GM12878 (cell line): ENCODE data around the gene SBNO1. TPM values are rescaled to one million over a fixed set of nuclear protein-coding genes. Genes with fewer than 3 reads are reported as not detected.

ENCODE experiments used
- ATAC-seq: fragments of 200-7000 bp; cut with Tn5 transposase; 3 replicates; pipeline ENCODE4 v1.9.1; 2020; ENCODE audit warnings: mild to moderate bottlenecking, moderate library complexity
- BruUV-seq: library from RNA; stranded (reverse); fragments of 400-500 nt; replicated peaks from 2 replicates; lab custom pipeline; 2021; lab: Mats Ljungman, UMichigan
- CTCF ChIA-PET: fragments of 300-600 bp; sonication (Branson Sonifier 250); formaldehyde crosslinking; extraction: SDS; loops from one replicate; lab custom pipeline; 2021; ENCODE audit warnings: inconsistent platforms; lab: Yijun Ruan, JAX
- POLR2A ChIA-PET: fragments of 350-600 bp; formaldehyde crosslinking; extraction: SDS; loops from one replicate; lab custom pipeline; 2021; ENCODE audit warnings: inconsistent platforms; lab: Charles Lee
- RAD21 ChIA-PET: fragments of 300-600 bp; sonication (Branson Sonifier 250); formaldehyde crosslinking; loops from one replicate; lab custom pipeline; 2023; ENCODE audit warnings: antibody characterized with exemption; ENCODE audit not compliant: unreplicated experiment; lab: Charles Lee
- SMC1A ChIA-PET: fragments of 300-600 bp; sonication (Branson Sonifier 250); formaldehyde crosslinking; loops from one replicate; lab custom pipeline; 2023; ENCODE audit not compliant: unreplicated experiment, uncharacterized antibody; lab: Charles Lee
- DNase-seq: peaks from one replicate; pipeline ENCODE4 v3.0.0-alpha.2; 2011; ENCODE audit warnings: low read depth, low spot score
- FAIRE-seq: peaks from 3 replicates; lab custom pipeline; 2011; peaks lifted over from hg19 to GRCh38; lab: Jason Lieb, UNC
- H2AFZ ChIP-seq: 2 replicates; pipeline ENCODE4 v1.6.0; 2011; ENCODE audit warnings: low read depth, low read length, control low read depth; ENCODE audit not compliant: control insufficient read depth
- H3K27ac ChIP-seq: 2 replicates; pipeline ENCODE4 v1.5.1; 2011; ENCODE audit warnings: control low read depth; ENCODE audit not compliant: control insufficient read depth, insufficient read depth
- H3K27me3 ChIP-seq, 2 experiments: replicated peaks in 1 of 2; 2 replicates each; pipeline versions ENCODE4 v1.6.0 to v1.6.1; 2011; ENCODE audit warnings: low read length in 1 of 2; ENCODE audit not compliant: control insufficient read depth in 2 of 2, insufficient read depth in 2 of 2
- H3K36me3 ChIP-seq, 2 experiments: 2 replicates each; pipeline ENCODE4 v1.5.1; 2011; ENCODE audit warnings: low read length in 1 of 2; ENCODE audit not compliant: control insufficient read depth in 2 of 2, insufficient read depth in 2 of 2
- H3K4me1 ChIP-seq: 2 replicates; pipeline ENCODE4 v1.6.1; 2011; ENCODE audit warnings: mild to moderate bottlenecking, low read length, moderate library complexity, mixed read lengths; ENCODE audit not compliant: control insufficient read depth, insufficient read depth
- H3K4me2 ChIP-seq: 2 replicates; pipeline ENCODE4 v1.6.0; 2011; ENCODE audit warnings: control low read depth; ENCODE audit not compliant: control insufficient read depth, insufficient read depth
- H3K4me3 ChIP-seq: fragments of 200-600 bp; sonication (generic); 2 replicates; pipeline ENCODE4 v1.5.1; 2016
- H3K79me2 ChIP-seq: 2 replicates; pipeline ENCODE4 v1.6.0; 2011; ENCODE audit warnings: low read length; ENCODE audit not compliant: control insufficient read depth, insufficient read depth
- H3K9ac ChIP-seq: 2 replicates; pipeline ENCODE4 v1.8.0; 2011; ENCODE audit warnings: low read length, control low read depth, mixed read lengths; ENCODE audit not compliant: control insufficient read depth, insufficient read depth
- H3K9me3 ChIP-seq: replicated peaks from 3 replicates; pipeline ENCODE4 v1.5.1; 2011; ENCODE audit warnings: mild to moderate bottlenecking, low read length; ENCODE audit not compliant: control insufficient read depth, insufficient read depth
- H4K20me1 ChIP-seq: 2 replicates; pipeline ENCODE4 v1.6.0; 2011; ENCODE audit not compliant: control insufficient read depth, insufficient read depth
- CHD4 ChIP-seq: fragments of 200-600 bp; sonication (generic); IDR thresholded peaks from 2 replicates; pipeline ENCODE4 v1.6.1; 2016; ENCODE audit warnings: mild to moderate bottlenecking
- EGR1 ChIP-seq, 2 experiments: IDR thresholded peaks; 1 replicate in 1 of 2; 2 replicates in 1 of 2; pipeline ENCODE4 v1.6.1; 2011 to 2012; ENCODE audit warnings: low read depth in 2 of 2, low read length in 2 of 2, borderline replicate concordance in 1 of 2, mild to moderate bottlenecking in 1 of 2, moderate library complexity in 1 of 2
- IRF4 ChIP-seq: IDR thresholded peaks from 2 replicates; pipeline ENCODE4 v1.6.1; 2011; ENCODE audit warnings: low read depth, low read length
- MXI1 ChIP-seq: fragments of 150-350 bp; IDR thresholded peaks from 2 replicates; pipeline ENCODE4 v1.6.1; 2011; ENCODE audit warnings: low read depth, mild to moderate bottlenecking, inconsistent platforms, low read length, improper control_type of control experiment
- NR2C1 ChIP-seq: fragments of 450-650 bp; IDR thresholded peaks from 2 replicates; pipeline ENCODE4 v1.6.1; 2017; ENCODE audit warnings: antibody characterized with exemption, mild to moderate bottlenecking, moderate library complexity
- RAD51 ChIP-seq: fragments of 450-650 bp; IDR thresholded peaks from 2 replicates; pipeline ENCODE4 v1.6.1; 2016; ENCODE audit warnings: moderate library complexity, mild to moderate bottlenecking, inconsistent platforms
- RB1 ChIP-seq: fragments of 450-650 bp; formaldehyde crosslinking; IDR thresholded peaks from 2 replicates; pipeline ENCODE4 v1.6.1; 2017; ENCODE audit warnings: mild to moderate bottlenecking, borderline replicate concordance
- SIX5 ChIP-seq: IDR thresholded peaks from 2 replicates; pipeline ENCODE4 v1.6.1; 2011; ENCODE audit warnings: mild to moderate bottlenecking, low read depth, low read length, moderate library complexity; ENCODE audit not compliant: severe bottlenecking
- TCF7 ChIP-seq: IDR thresholded peaks from 2 replicates; pipeline ENCODE4 v1.6.1; 2014; ENCODE audit warnings: antibody characterized with exemption, borderline replicate concordance
- ZNF592 ChIP-seq: fragments of 450-650 bp; IDR thresholded peaks from 2 replicates; pipeline ENCODE4 v1.6.1; 2017; ENCODE audit warnings: mild to moderate bottlenecking, moderate library complexity
- ZZZ3 ChIP-seq: IDR thresholded peaks from 2 replicates; pipeline ENCODE4 v1.6.1; 2011; ENCODE audit warnings: low read depth; ENCODE audit not compliant: control insufficient read depth, insufficient read length
- WGBS: methylation state at CpG from one replicate; pipeline ENCODE4 v1.1.6; 2016; ENCODE audit warnings: low lambda C conversion rate; ENCODE audit not compliant: insufficient replicate concordance, insufficient coverage; ENCODE audit errors: missing lambda C conversion rate; 5-methylcytosine and 5-hydroxymethylcytosine counted together
- in situ Hi-C: fragments of 300-500 bp; cut with MboI; formaldehyde crosslinking; loops from 9 replicates; pipeline ENCODE4 v1.14.3; 2018; ENCODE audit warnings: mixed read lengths
- intact Hi-C: fragments of 100-400 bp; cut with micrococcal nuclease; formaldehyde crosslinking; loops from one replicate; pipeline ENCODE4 v1.14.2; 2022; ENCODE audit not compliant: unreplicated experiment
- polyA plus RNA-seq, 11 experiments: library from polyadenylated mRNA; depleted of rRNA in 4 of 11; unstranded in 6 of 11; stranded (reverse) in 5 of 11; fragments of >200 nt; fragmentation: Nextera tagmentation in 4 of 11; fragmentation: Illumina TruSeq in 1 of 11; extraction: Ambion mirVana in 4 of 11; extraction: Trizol in 1 of 11; gene quantifications; 1 replicate in 1 of 11; 2 replicates in 10 of 11; pipeline versions ENCODE4 v1.2.1 to v1.2.3, GENCODE V29; 2011 to 2016; ENCODE audit warnings: inconsistent platforms in 2 of 11, missing spikeins in 2 of 11, low read depth in 1 of 11
- total RNA-seq, 4 experiments: library from RNA; depleted of rRNA in 3 of 4; stranded (reverse); fragments of >200 nt in 3 of 4; fragmentation: Illumina TruSeq in 1 of 4; extraction: Trizol in 1 of 4; gene quantifications; 2 replicates each; pipeline versions ENCODE4 v1.2.1 to v1.2.3, GENCODE V29; 2013 to 2021
- TF ChIP-seq, protein P1 (sequence below): fragments of 450-650 bp; IDR thresholded peaks from 2 replicates; pipeline ENCODE4 v1.6.1; 2017; ENCODE audit warnings: mild to moderate bottlenecking, low read depth, inconsistent platforms; ENCODE audit not compliant: poor library complexity, severe bottlenecking

Gene SBNO1
- total and polyA plus RNA-seq, 10 of the 15 experiments (the other 5 are each of a cell fraction or from before 2014, with no cell fraction given), result 7.5 to 39.7 (median 20.9) TPM

GRCh38 chr12:123271001-123271668 lies 93.5 kb downstream of the SBNO1 start (continued):
- TF ChIP-seq NR2C1 (peak; percentile 31; the same call in 1 of the 2 replicates), RB1 (no peak), TCF7 (no peak)

- H3K4me1 ChIP-seq, result peaks cover 17% of the 10 kb centered on the region
- H2AFZ ChIP-seq, result peak overlapping the region; percentile 69
- DNase-seq, result no peak
- ChIA-PET RAD21 (interaction anchor here (0.7 to 1.5 kb wide), 7 partner anchors 33 to 312 kb away, joined by 3 to 4 read pairs (median 3); partner anchors contain the start of gene SNRNP35), SMC1A (interaction anchor here (0.9 to 1.1 kb wide), 4 partner anchors 47 to 311 kb away, joined by 3 to 4 read pairs (median 4); no protein-coding TSS in a partner anchor), CTCF (interaction anchor here (0.7 to 2.1 kb wide), 9 partner anchors 22 to 349 kb away, joined by 3 to 9 read pairs (median 4); no protein-coding TSS in a partner anchor), POLR2A (interaction anchor here (1.5 to 1.8 kb wide), 2 partner anchors 95 to 351 kb away, joined by 4 to 5 read pairs; no protein-coding TSS in a partner anchor)
- H3K4me2 ChIP-seq, result peak overlapping the region; percentile 84
- H3K79me2 ChIP-seq, result peaks cover 27% of the 10 kb centered on the region
- no peaks in the 10 kb centered on the region for H4K20me1 ChIP-seq
- WGBS, result 2% methylated on average over 41 of the region's 51 CpGs
- FAIRE-seq, result no peak
- H3K4me3 ChIP-seq, result peak overlapping the region; percentile 95
- no peaks in the 10 kb centered on the region; a peak in 1 of 4 replicates for H3K36me3 ChIP-seq
- ATAC-seq, result peak; percentile 9
- H3K27me3 ChIP-seq, result no peaks in the 10 kb centered on the region
- H3K9me3 ChIP-seq, result no peaks in the 10 kb centered on the region
- H3K9ac ChIP-seq, result peak overlapping the region; percentile 93
- BruUV-seq, result TSS peak; percentile 54
- intact Hi-C loops, result loop anchor here (2.0 kb wide), 2 partner anchors 198 to 312 kb away; no protein-coding TSS in a partner anchor
- peak overlapping the region; percentile 82 for H3K27ac ChIP-seq
- in situ Hi-C loops, result no loop called here
- no peak for TF ChIP-seq IRF4
- TF ChIP-seq, protein P1, sequence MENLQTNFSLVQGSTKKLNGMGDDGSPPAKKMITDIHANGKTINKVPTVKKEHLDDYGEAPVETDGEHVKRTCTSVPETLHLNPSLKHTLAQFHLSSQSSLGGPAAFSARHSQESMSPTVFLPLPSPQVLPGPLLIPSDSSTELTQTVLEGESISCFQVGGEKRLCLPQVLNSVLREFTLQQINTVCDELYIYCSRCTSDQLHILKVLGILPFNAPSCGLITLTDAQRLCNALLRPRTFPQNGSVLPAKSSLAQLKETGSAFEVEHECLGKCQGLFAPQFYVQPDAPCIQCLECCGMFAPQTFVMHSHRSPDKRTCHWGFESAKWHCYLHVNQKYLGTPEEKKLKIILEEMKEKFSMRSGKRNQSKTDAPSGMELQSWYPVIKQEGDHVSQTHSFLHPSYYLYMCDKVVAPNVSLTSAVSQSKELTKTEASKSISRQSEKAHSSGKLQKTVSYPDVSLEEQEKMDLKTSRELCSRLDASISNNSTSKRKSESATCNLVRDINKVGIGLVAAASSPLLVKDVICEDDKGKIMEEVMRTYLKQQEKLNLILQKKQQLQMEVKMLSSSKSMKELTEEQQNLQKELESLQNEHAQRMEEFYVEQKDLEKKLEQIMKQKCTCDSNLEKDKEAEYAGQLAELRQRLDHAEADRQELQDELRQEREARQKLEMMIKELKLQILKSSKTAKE, result no peak
- TF ChIP-seq RAD51, result peak; percentile 44; the same call in 1 of the 2 replicates
- TF ChIP-seq MXI1, result no peak
- no peak for TF ChIP-seq SIX5
- TF ChIP-seq ZZZ3, result no peak
- TF ChIP-seq EGR1 (IDR thresholded peaks at IDR 0.05; ENCODE audit: borderline replicate concordance in 1 of 2, low read depth in 2 of 2, low read length in 2 of 2), result peak in 1 of 2 experiments; percentile 39; a peak in 1 of 3 replicates
- TF ChIP-seq CHD4, result no peak
- TF ChIP-seq ZNF592, result no peak
Observed at GRCh38 chr12:123270214-123271000, 94.2 kb downstream of the SBNO1 start.
